Fibroblast of lung (primary cell): ENCODE data around the gene ARID1B. TPM values are rescaled to one million over a fixed set of nuclear protein-coding genes. Genes with fewer than 3 reads are reported as not detected.

Experiments used
- DNase-seq, 2 donors: peaks; one replicate each; pipeline versions ENCODE4 v3.0.0 to v3.0.0-alpha.2; 2010; ENCODE audit warnings: low read depth in 2 of 2
- H2AFZ ChIP-seq: 2 replicates; pipeline ENCODE4 v1.5.1; 2012; ENCODE audit warnings: low read length, control low read depth, inconsistent platforms
- H3K27ac ChIP-seq: 2 replicates; pipeline ENCODE4 v1.5.1; 2011; ENCODE audit warnings: low read length, control low read depth; ENCODE audit not compliant: insufficient read depth
- H3K27me3 ChIP-seq: 2 replicates; pipeline ENCODE4 v1.5.1; 2011; ENCODE audit warnings: mild to moderate bottlenecking, low read length; ENCODE audit not compliant: control insufficient read depth, insufficient read depth
- H3K36me3 ChIP-seq: 2 replicates; pipeline ENCODE4 v1.5.1; 2011; ENCODE audit warnings: low read length; ENCODE audit not compliant: control insufficient read depth, insufficient read depth
- H3K4me1 ChIP-seq: 2 replicates; pipeline ENCODE4 v1.5.1; 2011; ENCODE audit warnings: low read length; ENCODE audit not compliant: control insufficient read depth, insufficient read depth; ENCODE audit errors: extremely low read depth
- H3K4me2 ChIP-seq: 2 replicates; pipeline ENCODE4 v1.5.1; 2011; ENCODE audit warnings: low read length, control low read depth; ENCODE audit not compliant: insufficient read depth; ENCODE audit errors: extremely low read depth
- H3K4me3 ChIP-seq, 4 experiments: fragments of 200-600 bp in 1 of 4; sonication (generic) in 1 of 4; replicated peaks in 1 of 4; 2 replicates each; pipeline ENCODE4 v1.5.1; 2011 to 2016; ENCODE audit warnings: low read length in 4 of 4, low read depth in 3 of 4, mild to moderate bottlenecking in 3 of 4, control low read depth in 2 of 4, inconsistent platforms in 1 of 4, mixed read lengths in 1 of 4; ENCODE audit not compliant: insufficient read depth in 1 of 4; ENCODE audit errors: control extremely low read depth in 1 of 4
- H3K79me2 ChIP-seq: 2 replicates; pipeline ENCODE4 v1.5.1; 2012; ENCODE audit warnings: mild to moderate bottlenecking, low read length, inconsistent platforms; ENCODE audit not compliant: control insufficient read depth, insufficient read depth
- H3K9ac ChIP-seq: 2 replicates; pipeline ENCODE4 v1.5.1; 2011; ENCODE audit warnings: mild to moderate bottlenecking, low read length, control low read depth; ENCODE audit not compliant: insufficient read depth
- H3K9me3 ChIP-seq: 2 replicates; pipeline ENCODE4 v1.5.1; 2012; ENCODE audit warnings: low read depth, low read length; ENCODE audit not compliant: control insufficient read depth, insufficient read depth
- H4K20me1 ChIP-seq: 2 replicates; pipeline ENCODE4 v1.5.1; 2011; ENCODE audit warnings: low read length; ENCODE audit not compliant: control insufficient read depth, insufficient read depth; ENCODE audit errors: extremely low read depth
- CTCF ChIP-seq, 2 donors: IDR thresholded peaks in 1 of 2; conservative IDR thresholded peaks in 1 of 2; 1 replicate in 1 of 2; 2 replicates in 1 of 2; pipeline ENCODE4 v1.5.1; 2011 to 2012; ENCODE audit warnings: low read length in 2 of 2, control low read depth in 1 of 2, inconsistent platforms in 1 of 2, low read depth in 1 of 2, mild to moderate bottlenecking in 1 of 2
- EZH2 ChIP-seq: IDR thresholded peaks from 2 replicates; pipeline ENCODE4 v1.5.1; 2012; ENCODE audit warnings: low read length, control low read depth, mild to moderate bottlenecking; ENCODE audit errors: missing control alignments
- polyA plus RNA-seq, 2 donors: library from polyadenylated mRNA; depleted of rRNA in 1 of 2; stranded (reverse) in 1 of 2; unstranded in 1 of 2; fragments of >200 nt; gene quantifications; 2 replicates each; pipeline ENCODE4 v1.2.1, GENCODE V29; 2011 to 2012; ENCODE audit warnings: missing spikeins in 1 of 2
- total RNA-seq: library from RNA; depleted of rRNA; stranded (reverse); fragments of >200 nt; gene quantifications from 2 replicates; pipeline ENCODE4 v1.2.1, GENCODE V29; 2014

Gene ARID1B
- total and polyA plus RNA-seq, 2 donors (not counting 1 experiment from before 2014, with no cell fraction given): 15.4 to 41.9 TPM

GRCh38 chr6:156775717-156776116, 1.5 kb upstream of the ARID1B start:
- H3K79me2 ChIP-seq: peaks cover 27% of the 10 kb centered on the region
- no peak overlapping the region for H3K27ac ChIP-seq
- H4K20me1 ChIP-seq: no peaks in the 10 kb centered on the region
- peak overlapping the region; percentile 98 for H3K4me2 ChIP-seq
- no peak overlapping the region for H2AFZ ChIP-seq
- no peaks in the 10 kb centered on the region for H3K9me3 ChIP-seq
- H3K4me3 ChIP-seq: peak overlapping the region in 2 of 4 experiments; percentile 63 to 78
- no peaks in the 10 kb centered on the region for H3K27me3 ChIP-seq
- H3K4me1 ChIP-seq: peaks cover 3% of the 10 kb centered on the region
- no peaks in the 10 kb centered on the region for H3K36me3 ChIP-seq
- H3K9ac ChIP-seq: no peak overlapping the region
- TF ChIP-seq CTCF (conservative IDR thresholded peaks at IDR 0.05 in 1 of 2, IDR thresholded peaks at IDR 0.05 in 1 of 2; ENCODE audit: low read depth in 1 of 2, low read length in 2 of 2) (no peak), EZH2 (no peak)
- DNase-seq: no peak

DNA sequence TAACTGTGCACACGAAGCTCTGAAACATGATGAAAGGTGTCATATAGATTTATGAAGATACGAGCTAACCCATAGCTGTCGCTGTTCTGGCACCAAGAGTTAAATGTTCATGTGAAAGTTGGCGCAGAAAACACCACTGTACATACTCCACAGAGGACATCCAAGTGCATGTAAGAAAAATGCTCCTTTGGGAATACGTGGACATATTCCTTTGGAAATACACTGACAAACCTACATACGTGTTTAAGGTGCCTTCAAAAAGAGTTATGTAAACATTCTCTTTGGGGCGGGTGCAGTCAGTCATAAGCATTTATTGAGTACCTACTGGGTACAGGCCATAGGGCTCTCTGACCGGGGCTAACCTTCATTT, 723 bp upstream of the ARID1B start:
- Histone ChIP-seq H3K27ac (peak overlapping the region; percentile 90), H2AFZ (peak overlapping the region; percentile 82), H3K36me3 (no peaks in the 10 kb centered on the region), H4K20me1 (no peaks in the 10 kb centered on the region), H3K9ac (peak overlapping the region; percentile 65), H3K9me3 (no peaks in the 10 kb centered on the region), H3K27me3 (no peaks in the 10 kb centered on the region), H3K4me2 (peak overlapping the region; percentile 98), H3K4me3 (peak overlapping the region; percentile 63 to 78 (median 67)), H3K79me2 (peaks cover 34% of the 10 kb centered on the region), H3K4me1 (peaks cover 6% of the 10 kb centered on the region)
- no peak for TF ChIP-seq EZH2
- TF ChIP-seq CTCF (conservative IDR thresholded peaks at IDR 0.05 in 1 of 2, IDR thresholded peaks at IDR 0.05 in 1 of 2; ENCODE audit: low read depth in 1 of 2, low read length in 2 of 2): no peak
- DNase-seq: peak; percentile 36 to 64

- H3K9me3 ChIP-seq: no peaks in the 10 kb centered on the region
- peak overlapping the region; percentile 15 for H2AFZ ChIP-seq
- H4K20me1 ChIP-seq: no peaks in the 10 kb centered on the region
- DNase-seq: peak; percentile 47 to 63
- H3K27ac ChIP-seq: peak overlapping the region; percentile 90
- no peak for TF ChIP-seq EZH2
- no peak for TF ChIP-seq CTCF (conservative IDR thresholded peaks at IDR 0.05 in 1 of 2, IDR thresholded peaks at IDR 0.05 in 1 of 2; ENCODE audit: low read depth in 1 of 2, low read length in 2 of 2)
- H3K79me2 ChIP-seq: peaks cover 48% of the 10 kb centered on the region
- peaks cover 6% of the 10 kb centered on the region for H3K4me1 ChIP-seq
- H3K36me3 ChIP-seq: no peaks in the 10 kb centered on the region
- H3K27me3 ChIP-seq: no peaks in the 10 kb centered on the region
- H3K4me3 ChIP-seq: peak overlapping the region; percentile 68 to 85 (median 72)
- peak overlapping the region; percentile 50 for H3K4me2 ChIP-seq
- peak overlapping the region; percentile 79 for H3K9ac ChIP-seq
Measured at GRCh38 chr6:156777577-156778453, 637 bp downstream of the ARID1B start.
